Lung microvascular endothelial cell (primary cell): ENCODE data around the gene CLCN3. TPM values are rescaled to one million over a fixed set of nuclear protein-coding genes. Genes with fewer than 3 reads are reported as not detected.
"Not testable (repeated sequence)": the region's sequence is repeated elsewhere in the genome, so short reads cannot be mapped to it uniquely, and the experiment has no call there.

Source experiments
- DNase-seq, 2 donors: peaks; one replicate each; pipeline versions ENCODE4 v3.0.0 to v3.0.0-alpha.2; 2010; ENCODE audit warnings: low read depth in 2 of 2
- total RNA-seq: library from RNA; depleted of rRNA; stranded (reverse); fragments of >200 nt; gene quantifications from 2 replicates; pipeline ENCODE4 v1.2.1, GENCODE V29; 2014

Gene CLCN3
- total RNA-seq, 1 donor from 2014 or later = 103 TPM

DNA sequence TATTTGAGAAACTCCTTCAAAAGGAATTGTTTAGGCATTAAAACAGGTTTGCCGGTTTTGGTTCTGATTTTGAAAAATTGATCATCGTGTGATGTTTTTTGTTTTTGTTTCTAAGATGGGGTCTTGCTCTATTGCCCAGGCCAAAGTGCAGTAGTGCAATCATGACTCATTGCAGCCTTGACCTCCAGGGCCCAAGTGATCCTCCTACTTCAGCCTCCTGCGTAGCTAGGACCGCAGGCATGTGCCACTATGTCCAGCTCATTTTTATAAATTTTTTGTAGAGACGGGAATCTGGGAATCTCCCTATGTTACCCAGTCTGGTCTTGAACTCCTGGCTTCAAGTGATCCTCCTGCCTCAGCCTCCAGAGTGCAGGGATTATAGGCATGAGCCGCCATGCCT is 35.0 kb downstream of the CLCN3 start:
- no peak for DNase-seq

DNA sequence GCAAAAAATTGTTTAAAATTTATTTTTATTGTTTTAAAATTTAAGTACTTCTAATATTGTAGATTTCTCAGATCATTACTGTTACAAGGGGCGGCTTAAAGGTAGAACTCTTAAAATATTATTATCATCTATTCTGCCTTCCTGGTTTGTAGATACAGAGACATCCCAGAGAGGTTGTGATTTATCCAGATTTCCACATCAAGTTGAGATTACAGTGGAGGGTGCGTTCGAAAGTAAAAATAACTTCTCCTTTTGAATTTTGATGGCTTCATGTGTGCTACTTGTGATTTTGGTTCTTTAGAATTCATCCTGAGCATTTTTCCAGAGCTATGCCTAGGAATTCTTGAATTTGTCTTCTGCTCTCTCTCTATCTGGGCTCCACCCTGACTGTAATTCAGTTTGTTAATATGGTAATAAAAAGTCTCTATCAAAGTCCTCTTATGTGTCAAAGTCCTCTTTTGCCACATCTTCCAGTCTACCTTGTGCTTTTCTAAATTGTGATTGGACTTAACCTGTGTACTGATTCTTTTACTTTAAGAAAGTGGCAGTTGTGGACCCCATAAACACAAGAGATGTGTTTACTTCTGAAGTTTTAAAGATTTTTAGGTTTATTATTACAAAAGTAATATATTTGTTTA is 37.2 kb downstream of the CLCN3 start:
- no peak for DNase-seq

DNA sequence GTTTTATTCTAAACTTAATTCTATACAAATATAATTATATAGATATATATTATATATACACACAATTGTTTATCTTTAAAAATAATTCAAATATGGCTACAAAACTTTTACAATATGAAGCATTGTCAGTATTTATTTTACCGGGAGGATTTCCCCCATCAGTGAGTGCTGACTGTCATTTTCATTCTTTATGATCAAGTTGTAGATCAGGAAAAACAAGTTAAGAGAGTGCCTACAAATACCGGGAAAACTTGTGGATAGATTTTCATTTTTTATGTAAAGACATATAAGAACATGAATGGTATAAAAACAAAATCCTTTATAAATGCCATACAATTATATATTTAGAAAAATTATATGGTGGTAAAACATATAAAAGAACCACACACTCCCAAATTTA is 37.8 kb downstream of the CLCN3 start:
- DNase-seq = no peak

DNA sequence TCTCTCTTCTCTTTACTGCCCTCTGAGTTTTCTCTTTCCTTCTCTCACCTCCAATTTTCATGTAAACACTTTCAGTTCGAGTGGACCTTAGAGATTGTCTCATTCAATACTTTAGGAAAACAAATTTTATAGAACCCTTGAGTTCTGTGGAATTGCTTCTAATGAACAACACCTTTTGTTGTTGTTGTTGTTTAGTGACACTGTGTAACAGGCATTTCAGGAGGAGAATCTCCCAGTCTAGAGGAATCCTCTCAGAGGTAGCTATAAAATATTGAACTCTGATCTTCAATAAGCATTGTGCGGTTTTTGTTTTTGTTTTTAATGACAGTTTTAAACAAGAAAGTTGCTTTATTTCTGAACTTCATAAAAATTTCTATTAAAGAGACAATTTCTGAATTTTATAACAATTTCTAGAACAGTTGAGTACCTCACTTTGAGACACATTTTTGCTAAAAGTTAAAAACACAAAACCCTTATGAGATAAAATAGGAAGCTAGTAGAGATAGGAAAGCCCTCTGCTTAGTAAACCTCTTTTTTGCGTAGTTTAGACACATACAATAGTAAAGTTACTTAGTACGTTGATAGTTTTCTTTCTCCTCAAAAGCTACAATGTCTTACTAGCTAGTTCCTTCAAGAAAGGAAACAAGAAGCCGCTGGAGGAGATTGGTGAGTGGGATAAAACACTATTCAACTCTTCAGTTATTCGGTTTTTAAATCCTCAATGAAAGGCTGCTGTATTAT is 38.8 kb downstream of the CLCN3 start:
- DNase-seq = no peak

DNA sequence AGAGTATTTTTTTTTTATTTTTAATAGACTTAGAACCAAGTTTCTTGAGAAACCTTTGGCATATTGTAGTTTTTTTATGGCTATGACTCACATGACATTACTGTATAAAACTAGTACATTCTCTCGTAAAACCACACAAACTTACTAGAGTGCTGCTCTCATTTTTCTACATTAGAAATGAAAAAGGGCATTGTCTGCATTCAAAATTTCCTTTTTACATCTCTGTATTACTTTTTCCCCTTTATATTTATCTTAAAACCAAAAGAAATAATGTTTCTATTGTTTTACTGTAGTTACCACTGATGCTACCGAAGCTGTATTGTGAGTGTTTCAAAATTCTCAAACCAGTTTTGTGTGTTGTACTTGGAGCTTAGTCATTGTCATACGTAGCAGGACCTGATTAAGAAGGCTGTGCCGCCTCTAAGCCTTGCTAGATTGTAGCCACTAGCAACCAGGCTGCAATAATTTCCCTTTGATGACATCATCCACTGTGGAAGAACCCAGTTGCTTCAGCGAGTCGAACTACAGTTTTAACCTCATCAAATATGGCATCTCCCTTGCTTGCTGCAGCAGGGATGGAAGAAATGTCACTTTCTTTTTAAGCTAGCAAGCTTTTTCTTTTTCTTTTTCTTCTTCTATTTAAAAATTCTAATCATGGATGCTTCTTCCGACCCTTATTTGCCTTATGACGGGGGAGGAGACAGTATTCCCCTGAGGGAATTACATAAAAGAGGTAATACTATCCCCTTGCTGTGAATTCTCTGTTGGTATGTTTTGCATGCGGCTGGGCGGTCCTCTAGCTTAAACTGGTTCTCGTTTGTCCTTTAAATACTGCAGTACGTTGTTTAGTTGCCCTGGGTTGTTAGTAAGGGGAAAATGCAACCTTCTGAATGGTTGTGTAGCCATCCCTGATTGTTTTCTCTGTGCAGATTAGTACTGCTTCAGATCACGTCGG is 39.6 kb downstream of the CLCN3 start:
- peak; percentile 93 to 99 for DNase-seq

DNA sequence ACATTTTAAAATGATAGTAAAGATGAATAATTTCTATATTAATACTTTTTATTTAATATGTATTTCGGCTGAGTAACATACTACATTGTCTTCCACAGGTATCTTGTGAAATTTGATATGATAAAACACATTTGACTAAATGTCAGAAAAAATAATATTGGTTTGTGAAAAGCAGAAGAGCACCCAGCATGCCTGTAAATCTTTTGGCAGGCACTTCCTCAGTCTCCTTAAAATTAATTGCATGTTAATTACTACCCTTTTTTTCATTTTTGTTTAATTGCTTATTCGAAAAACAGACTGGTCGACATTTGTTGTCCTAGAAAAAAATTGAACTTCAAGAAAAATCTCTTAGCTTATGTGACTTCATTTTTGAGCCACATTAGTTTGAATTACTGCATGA is 40.6 kb downstream of the CLCN3 start:
- DNase-seq = no peak

DNA sequence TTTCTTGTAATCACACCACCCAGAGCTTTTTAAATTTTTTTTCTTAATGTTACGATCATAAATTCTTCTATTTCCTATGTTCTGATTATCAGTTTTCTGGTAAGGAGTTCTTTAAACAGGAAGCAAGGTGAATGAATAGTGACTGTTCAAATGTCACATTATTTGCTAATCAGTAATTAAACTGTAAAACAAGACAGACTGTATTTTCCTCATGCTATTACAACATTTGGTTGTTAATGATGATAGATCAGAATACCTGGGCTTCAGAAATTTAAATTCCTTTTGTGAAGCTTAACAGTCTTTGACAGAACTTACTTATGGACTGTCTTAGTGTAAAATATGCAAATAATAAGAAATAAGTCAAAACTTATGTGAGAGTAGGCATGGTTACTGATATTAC is 41.4 kb downstream of the CLCN3 start:
- DNase-seq = no peak

DNA sequence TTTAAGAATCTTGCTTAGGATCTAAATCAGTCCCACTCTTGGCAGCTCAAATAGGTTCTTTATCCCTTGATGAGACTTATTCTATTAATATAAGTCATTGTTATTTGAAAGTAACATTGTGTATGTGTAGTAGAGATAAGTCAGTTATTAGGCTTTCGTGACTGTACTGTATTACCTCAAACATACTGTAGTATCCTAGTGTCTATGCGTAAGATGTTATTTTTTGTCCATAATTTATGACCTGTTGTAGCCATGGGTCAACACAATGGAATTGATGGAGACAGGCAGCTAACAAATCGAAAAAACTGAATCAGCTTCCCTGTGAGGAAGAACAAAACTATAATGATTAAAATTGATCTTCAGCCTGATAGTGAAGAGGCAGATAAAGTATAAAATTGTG is 41.8 kb downstream of the CLCN3 start:
- no peak for DNase-seq

DNA sequence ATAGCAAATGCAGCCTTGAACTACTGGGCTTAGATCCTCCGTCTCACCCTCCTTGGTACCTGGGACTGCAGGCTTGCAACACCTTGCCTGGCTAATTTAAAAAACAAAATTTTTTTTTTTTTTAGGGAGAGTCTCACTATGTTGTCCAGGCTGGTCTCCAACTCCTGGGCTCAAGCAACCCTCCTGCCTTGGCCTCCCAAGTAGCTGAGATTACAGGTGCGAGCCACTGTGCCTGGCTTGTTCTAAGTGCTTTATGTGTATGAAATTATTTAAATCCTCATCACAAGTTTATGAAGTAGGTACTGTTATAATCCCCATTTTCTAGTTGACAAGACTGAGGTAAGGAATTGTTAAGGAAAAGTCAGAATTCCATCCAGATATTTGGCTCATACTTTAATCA is 43.0 kb downstream of the CLCN3 start:
- DNase-seq = peak in 1 of 2 donors; percentile 5

DNA sequence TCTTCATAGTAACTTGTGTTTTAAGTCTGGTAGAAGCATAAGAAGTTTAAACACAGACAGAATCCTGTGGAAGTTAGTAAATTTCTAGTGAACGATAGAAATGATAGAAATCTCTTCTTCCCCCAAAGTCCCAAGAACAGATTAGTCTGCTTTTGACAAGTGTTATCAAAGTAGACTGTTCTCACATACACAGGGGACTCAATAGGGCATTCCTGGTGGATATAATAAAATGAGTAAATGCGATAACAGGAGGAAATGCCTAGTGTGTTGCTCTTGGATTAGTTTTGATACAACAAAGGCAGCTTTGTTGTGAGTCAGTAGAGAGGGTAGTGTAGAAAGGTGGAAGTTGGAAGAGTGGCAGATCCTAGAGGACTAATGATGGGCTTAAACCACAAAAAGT is 43.5 kb downstream of the CLCN3 start:
- peak; percentile 60 to 85 for DNase-seq

DNA sequence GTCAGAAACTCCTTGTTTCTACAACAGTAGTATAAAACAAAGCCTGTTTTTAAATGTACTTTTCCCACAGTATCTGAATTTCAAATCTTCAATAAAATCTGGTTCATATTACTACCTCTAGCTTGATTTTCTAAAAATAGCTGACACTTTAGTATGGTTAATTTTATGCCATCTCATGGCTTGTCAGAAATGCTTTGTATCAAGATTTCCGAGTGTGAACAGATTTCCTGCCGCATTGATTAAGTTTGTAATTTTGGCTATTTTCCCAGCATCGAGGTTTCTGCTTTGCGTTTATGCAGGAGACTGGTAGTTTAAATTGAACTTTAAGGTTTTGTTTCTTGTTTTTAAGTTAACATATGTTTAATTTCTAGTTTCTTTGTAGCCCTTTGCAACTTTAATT is 44.2 kb downstream of the CLCN3 start:
- DNase-seq = peak in 1 of 2 donors; percentile 45

DNA sequence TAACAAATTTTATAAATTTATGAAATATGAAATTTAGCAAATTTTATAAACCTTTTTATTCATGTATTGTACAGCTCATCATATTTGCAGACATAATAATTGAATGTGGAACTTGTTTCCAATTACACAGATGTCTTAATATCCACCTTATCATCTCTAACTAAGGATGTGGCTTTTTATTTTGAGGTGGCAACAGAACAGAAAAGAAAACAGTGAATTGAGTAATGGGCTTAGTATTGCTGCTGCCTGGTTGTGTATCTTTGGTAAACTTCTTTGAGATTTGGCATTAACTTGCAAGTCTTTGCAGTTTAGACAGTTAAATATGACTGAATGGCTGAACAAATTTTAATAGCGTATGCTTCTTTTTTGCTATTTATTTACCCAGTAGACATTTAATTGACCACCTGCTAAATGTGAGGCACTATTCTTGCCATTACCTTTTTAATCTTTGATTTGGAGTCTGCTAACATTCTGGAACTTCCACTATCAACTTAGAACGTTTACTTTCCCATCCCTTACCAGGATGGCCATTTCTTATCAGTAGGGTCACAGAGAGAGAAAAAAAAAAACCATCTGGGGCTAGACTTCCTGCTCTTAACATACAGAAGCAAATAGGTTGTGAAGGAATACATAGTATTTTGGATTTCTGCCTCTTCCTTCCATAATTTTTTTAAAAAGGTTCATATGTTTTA is 44.8 kb downstream of the CLCN3 start:
- DNase-seq = no peak

DNA sequence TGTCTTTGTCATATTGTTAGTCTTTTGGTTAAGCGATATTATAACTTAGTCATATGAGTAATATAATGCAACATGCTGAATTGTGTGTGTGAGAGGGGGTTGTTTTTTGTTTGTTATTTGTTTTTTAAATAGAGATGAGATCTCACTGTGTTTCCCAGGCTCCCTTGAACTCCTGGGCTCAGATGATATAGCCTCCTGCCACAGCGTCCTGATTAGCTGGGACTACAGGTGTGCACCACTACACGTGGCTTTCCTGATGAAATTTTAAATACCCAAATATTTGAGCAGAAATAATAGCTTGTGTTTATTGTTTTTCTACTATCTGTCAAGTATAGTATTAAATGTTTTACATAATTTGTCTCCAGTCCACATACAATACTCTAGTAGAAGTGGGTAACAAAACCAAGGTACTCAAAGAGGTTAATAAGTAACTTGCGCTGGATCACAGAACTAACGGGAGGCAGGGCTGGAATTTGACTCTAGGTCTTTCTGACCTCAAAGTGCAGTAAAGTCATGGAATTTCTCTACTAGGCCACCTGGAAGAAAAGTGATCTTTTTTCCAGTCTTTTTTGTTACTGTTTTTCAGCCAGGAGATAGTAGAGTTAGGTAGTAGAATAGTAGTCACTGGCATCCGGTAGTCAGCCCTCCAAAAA is 47.8 kb downstream of the CLCN3 start:
- no peak for DNase-seq

DNA sequence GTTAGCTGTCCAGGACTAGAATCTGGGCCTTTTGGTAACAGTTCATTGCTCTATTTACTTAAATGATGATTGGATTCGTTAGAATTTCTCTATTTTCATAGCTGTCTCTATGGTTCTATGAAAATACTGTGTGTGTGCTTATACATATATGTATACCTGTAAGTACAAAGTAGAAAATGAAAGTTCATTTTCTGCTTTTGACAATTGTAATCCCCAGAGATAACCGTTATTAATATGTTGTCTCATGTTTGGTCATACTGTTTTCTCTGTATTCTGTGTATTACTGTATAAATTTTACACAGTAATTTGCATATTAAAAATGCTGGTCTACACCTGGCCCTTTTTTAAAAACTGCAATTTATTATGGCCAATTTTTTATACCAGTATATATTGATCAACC is 55.4 kb downstream of the CLCN3 start:
- no peak for DNase-seq

DNA sequence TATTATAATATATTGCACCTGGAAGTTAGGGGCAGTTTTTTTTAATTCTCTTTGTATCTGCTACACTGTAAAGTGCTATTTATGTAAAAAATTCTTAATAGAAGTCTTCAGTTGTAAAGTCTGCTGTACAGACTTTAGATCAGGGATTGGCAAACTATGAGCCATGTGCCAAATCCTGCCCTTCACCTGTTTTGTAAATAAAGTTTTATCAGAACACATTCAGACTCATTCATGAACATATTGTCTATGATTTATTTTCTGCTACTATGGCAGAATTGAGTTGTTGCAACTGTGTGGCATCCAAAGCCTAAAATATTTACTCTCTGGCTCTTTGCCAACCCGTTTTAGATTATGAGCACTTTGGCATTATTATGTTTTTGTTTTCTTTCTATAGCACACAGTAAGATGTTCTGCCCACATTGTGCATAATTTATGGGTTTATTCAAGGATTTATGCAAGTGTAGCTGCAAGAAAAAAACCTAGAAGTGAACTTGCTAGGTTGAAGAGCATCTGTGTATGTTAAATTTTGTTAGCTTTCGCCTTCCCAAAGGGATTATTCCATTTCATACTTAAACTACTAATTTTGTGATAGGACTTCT is 56.9 kb downstream of the CLCN3 start:
- DNase-seq = no peak

DNA sequence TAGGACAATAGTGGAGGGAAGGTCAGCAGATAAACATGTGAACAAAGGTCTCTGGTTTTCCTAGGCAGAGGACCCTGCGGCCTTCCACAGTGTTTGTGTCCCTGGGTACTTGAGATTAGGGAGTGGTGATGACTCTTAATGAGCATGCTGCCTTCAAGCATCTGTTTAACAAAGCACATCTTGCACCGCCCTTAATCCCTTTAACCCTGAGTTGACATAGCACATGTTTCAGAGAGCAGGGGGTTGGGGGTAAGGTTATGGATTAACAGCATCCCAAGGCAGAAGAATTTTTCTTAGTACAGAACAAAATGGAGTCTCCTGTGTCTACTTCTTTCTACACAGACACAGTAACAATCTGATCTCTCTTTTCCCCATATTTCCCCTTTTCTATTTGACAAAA is 58.1 kb downstream of the CLCN3 start:
- not testable (repeated sequence) for DNase-seq

DNA sequence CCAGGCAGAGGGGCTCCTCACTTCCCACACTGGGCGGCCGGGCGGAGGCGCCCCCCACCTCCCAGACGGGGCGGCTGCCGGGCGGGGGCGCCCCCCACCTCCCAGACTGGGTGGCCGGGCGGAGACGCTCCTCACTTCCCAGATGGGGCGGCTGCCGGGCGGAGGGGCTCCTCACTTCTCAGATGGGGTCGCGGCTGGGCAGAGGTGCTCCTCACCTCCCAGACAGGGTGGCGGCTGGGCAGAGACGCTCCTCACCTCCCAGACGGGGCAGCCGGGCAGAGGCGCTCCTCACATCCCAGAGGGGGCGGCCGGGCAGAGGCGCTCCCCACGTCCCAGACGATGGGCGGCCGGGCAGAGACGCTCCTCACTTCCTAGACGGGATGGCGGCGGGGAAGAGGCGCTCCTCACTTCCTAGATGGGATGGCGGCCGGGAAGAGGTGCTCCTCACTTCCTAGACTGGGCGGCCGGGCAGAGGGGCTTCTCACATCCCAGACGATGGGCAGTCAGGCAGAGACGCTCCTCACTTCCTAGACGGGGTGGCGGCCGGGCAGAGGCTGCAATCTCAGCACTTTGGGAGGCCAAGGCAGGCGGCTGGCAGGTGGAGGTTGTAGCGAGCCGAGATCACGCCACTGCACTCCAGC is 58.7 kb downstream of the CLCN3 start:
- DNase-seq = not testable (repeated sequence)

DNA sequence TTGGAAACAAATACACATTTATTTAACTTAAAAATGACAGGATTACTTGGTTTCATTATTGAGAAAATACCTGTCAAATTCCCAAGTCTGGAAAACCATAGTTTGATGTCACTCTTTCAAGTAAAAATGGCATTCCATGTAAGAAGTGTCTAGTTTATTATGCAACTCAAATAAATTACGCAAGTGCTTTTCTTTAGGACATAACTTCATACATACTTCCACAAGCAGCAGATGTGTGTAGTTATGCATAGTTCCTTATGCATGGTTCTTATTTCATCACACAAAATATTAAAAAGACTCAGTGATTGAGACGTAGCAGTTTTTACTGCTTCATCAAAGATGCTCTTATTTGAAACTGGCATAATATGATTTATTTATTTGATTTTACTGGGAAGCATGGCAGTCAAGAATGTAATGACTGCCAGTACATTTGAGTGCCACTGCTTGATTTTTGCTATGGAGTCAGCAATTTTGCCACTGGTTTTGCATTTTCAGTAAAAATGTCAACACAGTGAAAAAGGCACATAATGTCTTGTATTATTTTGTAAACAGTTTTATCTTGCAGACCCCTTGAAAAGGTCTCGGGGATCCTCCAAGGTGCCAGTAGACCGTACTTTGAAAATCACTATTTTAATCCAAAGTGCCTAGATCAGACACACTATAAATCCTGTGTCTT is 62.1 kb downstream of the CLCN3 start:
- no peak for DNase-seq

DNA sequence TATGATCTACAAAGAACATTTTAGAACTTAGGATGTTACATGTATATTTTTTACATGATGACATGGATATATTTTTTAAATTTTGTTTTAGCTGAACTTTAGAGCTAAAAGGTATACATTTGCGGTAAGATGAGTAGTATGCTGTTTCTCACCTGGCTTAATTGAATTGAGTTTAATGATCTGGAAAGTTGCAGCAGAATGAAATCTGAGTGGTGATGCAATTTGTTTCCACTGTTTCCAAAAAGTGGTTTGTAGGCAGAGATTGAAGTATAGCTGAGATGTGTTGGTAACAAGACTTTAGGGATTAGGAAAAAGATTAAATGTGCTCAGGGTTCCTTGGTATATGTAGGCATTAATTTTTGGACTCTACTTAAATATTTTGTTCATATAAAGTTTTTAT is 69.3 kb downstream of the CLCN3 start:
- DNase-seq = no peak

DNA sequence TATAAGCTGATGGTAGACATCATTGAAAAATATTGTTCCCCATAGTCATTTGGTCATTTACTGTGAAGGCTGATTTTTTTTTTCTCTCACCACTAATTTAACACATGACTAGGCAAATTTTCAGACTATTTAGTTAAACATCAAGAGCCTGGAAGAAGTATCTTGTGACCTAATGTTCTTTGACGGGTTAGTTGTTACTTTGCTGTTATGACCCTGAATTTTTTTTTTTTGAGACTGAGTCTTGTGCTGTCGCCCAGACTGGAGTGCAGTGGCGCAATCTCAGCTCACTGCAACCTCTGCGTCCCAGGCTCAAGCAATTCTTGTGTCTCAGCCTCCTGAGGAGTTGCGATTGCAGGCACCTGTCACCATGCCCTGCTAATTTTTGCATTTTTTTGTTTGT is 70.4 kb downstream of the CLCN3 start:
- no peak for DNase-seq
